Peyer's patch (tissue), 4 donors: Measurements from ENCODE around the gene PAAF1.
"Not testable (repeated sequence)": the region's sequence is repeated elsewhere in the genome, so short reads cannot be mapped to it uniquely, and the experiment has no call there.

ENCODE experiments used
- CTCF ChIP-seq, 6 experiments: fragments of 450-650 bp in 4 of 6; fragments of 200-600 bp in 2 of 6; sonication (generic) in 1 of 6; IDR thresholded peaks; one replicate each; pipeline ENCODE4 v1.5.1; 2017 to 2019; ENCODE audit warnings: antibody characterized with exemption in 6 of 6, mild to moderate bottlenecking in 3 of 6, moderate library complexity in 1 of 6
- POLR2A ChIP-seq, 2 donors: fragments of 450-650 bp; IDR thresholded peaks; one replicate each; pipeline ENCODE4 v1.5.1; 2017; ENCODE audit warnings: antibody characterized with exemption in 2 of 2, mild to moderate bottlenecking in 2 of 2, moderate library complexity in 2 of 2

GRCh38 chr11:73936047-73936446 is 59.2 kb downstream of the PAAF1 start:
- not testable (repeated sequence) for TF ChIP-seq POLR2A, CTCF (IDR thresholded peaks at IDR 0.05)
